ENCODE measurements around the gene DIAPH2.

DNA sequence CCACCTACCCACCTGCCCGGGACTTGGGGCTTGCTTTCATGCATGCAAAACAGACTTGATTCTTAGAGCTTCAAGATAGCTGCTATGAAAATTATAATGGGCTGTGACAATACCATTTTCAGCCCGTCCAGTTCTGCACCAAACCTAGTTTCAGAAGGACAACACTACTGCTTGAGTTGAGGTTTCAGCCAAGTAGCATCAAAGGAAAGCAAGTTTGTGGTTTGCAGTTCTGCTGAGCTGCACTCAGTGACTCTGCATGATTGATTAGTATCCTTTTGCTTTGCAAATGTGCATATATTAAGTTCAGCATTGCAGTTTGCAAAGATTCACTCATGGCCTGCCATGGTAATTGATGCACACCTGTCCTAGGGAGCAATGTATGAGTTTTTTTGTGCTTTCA, 641.8 kb downstream of the DIAPH2 start:
- no peak for TF ChIP-seq CTCF (conservative IDR thresholded peaks at IDR 0.05; ENCODE audit: low read length)
- TF ChIP-seq EZH2phosphoT487 (IDR thresholded peaks at IDR 0.05; ENCODE audit: borderline replicate concordance) = no peak
